ENCODE data around the gene SMKR1. TPM values are rescaled to one million over a fixed set of nuclear protein-coding genes. Genes with fewer than 3 reads are reported as not detected.

The SMKR1 gene
- total RNA-seq, 1 experiment from 2014 or later: not detected

- CTCF ChIA-PET: interaction anchor here (0.6 kb wide), 1 partner anchor 430 kb away, joined by 5 read pairs; no protein-coding TSS in a partner anchor
- BruUV-seq (replicated peaks): no TSS peak
- no peak overlapping the region for H3K27ac Mint-ChIP-seq (ENCODE audit: unreplicated experiment)
- H3K27me3 Mint-ChIP-seq (ENCODE audit: unreplicated experiment): no peaks in the 10 kb centered on the region
- no peak overlapping the region for H3K4me3 Mint-ChIP-seq (ENCODE audit: low read depth, unreplicated experiment)
- TF ChIP-seq, protein P1, sequence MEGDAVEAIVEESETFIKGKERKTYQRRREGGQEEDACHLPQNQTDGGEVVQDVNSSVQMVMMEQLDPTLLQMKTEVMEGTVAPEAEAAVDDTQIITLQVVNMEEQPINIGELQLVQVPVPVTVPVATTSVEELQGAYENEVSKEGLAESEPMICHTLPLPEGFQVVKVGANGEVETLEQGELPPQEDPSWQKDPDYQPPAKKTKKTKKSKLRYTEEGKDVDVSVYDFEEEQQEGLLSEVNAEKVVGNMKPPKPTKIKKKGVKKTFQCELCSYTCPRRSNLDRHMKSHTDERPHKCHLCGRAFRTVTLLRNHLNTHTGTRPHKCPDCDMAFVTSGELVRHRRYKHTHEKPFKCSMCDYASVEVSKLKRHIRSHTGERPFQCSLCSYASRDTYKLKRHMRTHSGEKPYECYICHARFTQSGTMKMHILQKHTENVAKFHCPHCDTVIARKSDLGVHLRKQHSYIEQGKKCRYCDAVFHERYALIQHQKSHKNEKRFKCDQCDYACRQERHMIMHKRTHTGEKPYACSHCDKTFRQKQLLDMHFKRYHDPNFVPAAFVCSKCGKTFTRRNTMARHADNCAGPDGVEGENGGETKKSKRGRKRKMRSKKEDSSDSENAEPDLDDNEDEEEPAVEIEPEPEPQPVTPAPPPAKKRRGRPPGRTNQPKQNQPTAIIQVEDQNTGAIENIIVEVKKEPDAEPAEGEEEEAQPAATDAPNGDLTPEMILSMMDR (IDR thresholded peaks at IDR 0.05; ENCODE audit: unreplicated experiment): no peak
- no peaks in the 10 kb centered on the region for H3K9me3 Mint-ChIP-seq (ENCODE audit: low read depth, unreplicated experiment)
- intact Hi-C loops (cut with micrococcal nuclease; ENCODE audit: unreplicated experiment): loop anchor here (5.0 kb wide), 1 partner anchor 160 kb away; no protein-coding TSS in a partner anchor
- H3K36me3 Mint-ChIP-seq (ENCODE audit: insufficient read depth, unreplicated experiment): no peaks in the 10 kb centered on the region
- no peak for DNase-seq
- H3K4me1 Mint-ChIP-seq (ENCODE audit: low read depth, unreplicated experiment): no peaks in the 10 kb centered on the region
These were observed 19.6 kb upstream of the SMKR1 start for GRCh38 chr7:129482781-129483180.

- no peak overlapping the region for H3K27ac Mint-ChIP-seq (ENCODE audit: unreplicated experiment)
- no peaks in the 10 kb centered on the region for H3K36me3 Mint-ChIP-seq (ENCODE audit: insufficient read depth, unreplicated experiment)
- no peak for DNase-seq
- H3K9me3 Mint-ChIP-seq (ENCODE audit: low read depth, unreplicated experiment): no peaks in the 10 kb centered on the region
- CTCF ChIA-PET: no interaction called here
- no peaks in the 10 kb centered on the region for H3K27me3 Mint-ChIP-seq (ENCODE audit: unreplicated experiment)
- no peak overlapping the region for H3K4me3 Mint-ChIP-seq (ENCODE audit: low read depth, unreplicated experiment)
- TF ChIP-seq, protein P1 (IDR thresholded peaks at IDR 0.05; ENCODE audit: unreplicated experiment): no peak
- no TSS peak for BruUV-seq (replicated peaks)
- H3K4me1 Mint-ChIP-seq (ENCODE audit: low read depth, unreplicated experiment): no peaks in the 10 kb centered on the region
- intact Hi-C loops (cut with micrococcal nuclease; ENCODE audit: unreplicated experiment): no loop called here
These were observed 12.8 kb upstream of the SMKR1 start for GRCh38 chr7:129489491-129489890.

DNA sequence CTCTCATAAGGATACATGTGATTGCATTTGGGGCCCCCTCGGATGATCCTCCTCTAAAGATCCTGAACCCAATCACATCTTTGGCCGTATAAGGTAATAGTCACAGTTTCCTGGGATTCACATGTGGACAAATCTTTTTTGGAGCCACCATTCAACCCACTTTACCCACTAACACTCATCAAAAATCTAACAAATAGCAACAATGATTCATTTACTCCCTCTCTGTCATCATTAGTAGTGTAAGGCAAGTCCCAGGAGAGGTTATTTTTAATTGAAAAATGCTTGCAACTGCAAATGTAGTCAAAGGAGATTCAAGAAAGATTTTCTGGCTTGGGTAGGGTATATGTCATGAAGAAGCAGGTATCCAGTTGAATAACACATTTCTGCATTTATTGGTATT is 9.9 kb upstream of the SMKR1 start:
- Mint-ChIP-seq H3K9me3 (ENCODE audit: low read depth, unreplicated experiment) (no peaks in the 10 kb centered on the region), H3K36me3 (ENCODE audit: insufficient read depth, unreplicated experiment) (no peaks in the 10 kb centered on the region), H3K27me3 (ENCODE audit: unreplicated experiment) (no peaks in the 10 kb centered on the region), H3K4me3 (ENCODE audit: low read depth, unreplicated experiment) (no peak overlapping the region), H3K4me1 (ENCODE audit: low read depth, unreplicated experiment) (no peaks in the 10 kb centered on the region), H3K27ac (ENCODE audit: unreplicated experiment) (no peak overlapping the region)
- intact Hi-C loops (cut with micrococcal nuclease; ENCODE audit: unreplicated experiment): no loop called here
- CTCF ChIA-PET: no interaction called here
- BruUV-seq (replicated peaks): no TSS peak
- DNase-seq: no peak
- TF ChIP-seq, protein P1 (IDR thresholded peaks at IDR 0.05; ENCODE audit: unreplicated experiment): no peak

- Mint-ChIP-seq H3K27ac (ENCODE audit: unreplicated experiment) (no peak overlapping the region), H3K9me3 (ENCODE audit: low read depth, unreplicated experiment) (no peaks in the 10 kb centered on the region), H3K4me1 (ENCODE audit: low read depth, unreplicated experiment) (no peaks in the 10 kb centered on the region), H3K4me3 (ENCODE audit: low read depth, unreplicated experiment) (no peak overlapping the region), H3K27me3 (ENCODE audit: unreplicated experiment) (no peaks in the 10 kb centered on the region), H3K36me3 (ENCODE audit: insufficient read depth, unreplicated experiment) (no peaks in the 10 kb centered on the region)
- CTCF ChIA-PET: interaction anchor here (0.5 to 1.0 kb wide), 2 partner anchors 142 to 536 kb away, joined by 3 to 5 read pairs; no protein-coding TSS in a partner anchor
- no TSS peak for BruUV-seq (replicated peaks)
- intact Hi-C loops (cut with micrococcal nuclease; ENCODE audit: unreplicated experiment): no loop called here
- TF ChIP-seq, protein P1 (IDR thresholded peaks at IDR 0.05; ENCODE audit: unreplicated experiment): no peak
- no peak for DNase-seq
These were observed 8.8 kb upstream of the SMKR1 start for GRCh38 chr7:129493555-129493954.
